RCC 7860 (cell line): ENCODE results near the gene TRPM6.
"Not testable (repeated sequence)": the region's sequence is repeated elsewhere in the genome, so short reads cannot be mapped to it uniquely, and the experiment has no call there.

ENCODE experiments used
- DNase-seq: peaks from one replicate; pipeline ENCODE4 v3.0.0-alpha.2; 2015; ENCODE audit warnings: low spot score
- FAIRE-seq: peaks from 2 replicates; lab custom pipeline; 2012; peaks lifted over from hg19 to GRCh38; lab: Jason Lieb, UNC

TRPM6 gene, protein sequence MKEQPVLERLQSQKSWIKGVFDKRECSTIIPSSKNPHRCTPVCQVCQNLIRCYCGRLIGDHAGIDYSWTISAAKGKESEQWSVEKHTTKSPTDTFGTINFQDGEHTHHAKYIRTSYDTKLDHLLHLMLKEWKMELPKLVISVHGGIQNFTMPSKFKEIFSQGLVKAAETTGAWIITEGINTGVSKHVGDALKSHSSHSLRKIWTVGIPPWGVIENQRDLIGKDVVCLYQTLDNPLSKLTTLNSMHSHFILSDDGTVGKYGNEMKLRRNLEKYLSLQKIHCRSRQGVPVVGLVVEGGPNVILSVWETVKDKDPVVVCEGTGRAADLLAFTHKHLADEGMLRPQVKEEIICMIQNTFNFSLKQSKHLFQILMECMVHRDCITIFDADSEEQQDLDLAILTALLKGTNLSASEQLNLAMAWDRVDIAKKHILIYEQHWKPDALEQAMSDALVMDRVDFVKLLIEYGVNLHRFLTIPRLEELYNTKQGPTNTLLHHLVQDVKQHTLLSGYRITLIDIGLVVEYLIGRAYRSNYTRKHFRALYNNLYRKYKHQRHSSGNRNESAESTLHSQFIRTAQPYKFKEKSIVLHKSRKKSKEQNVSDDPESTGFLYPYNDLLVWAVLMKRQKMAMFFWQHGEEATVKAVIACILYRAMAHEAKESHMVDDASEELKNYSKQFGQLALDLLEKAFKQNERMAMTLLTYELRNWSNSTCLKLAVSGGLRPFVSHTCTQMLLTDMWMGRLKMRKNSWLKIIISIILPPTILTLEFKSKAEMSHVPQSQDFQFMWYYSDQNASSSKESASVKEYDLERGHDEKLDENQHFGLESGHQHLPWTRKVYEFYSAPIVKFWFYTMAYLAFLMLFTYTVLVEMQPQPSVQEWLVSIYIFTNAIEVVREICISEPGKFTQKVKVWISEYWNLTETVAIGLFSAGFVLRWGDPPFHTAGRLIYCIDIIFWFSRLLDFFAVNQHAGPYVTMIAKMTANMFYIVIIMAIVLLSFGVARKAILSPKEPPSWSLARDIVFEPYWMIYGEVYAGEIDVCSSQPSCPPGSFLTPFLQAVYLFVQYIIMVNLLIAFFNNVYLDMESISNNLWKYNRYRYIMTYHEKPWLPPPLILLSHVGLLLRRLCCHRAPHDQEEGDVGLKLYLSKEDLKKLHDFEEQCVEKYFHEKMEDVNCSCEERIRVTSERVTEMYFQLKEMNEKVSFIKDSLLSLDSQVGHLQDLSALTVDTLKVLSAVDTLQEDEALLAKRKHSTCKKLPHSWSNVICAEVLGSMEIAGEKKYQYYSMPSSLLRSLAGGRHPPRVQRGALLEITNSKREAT (N-terminal part only)

DNA sequence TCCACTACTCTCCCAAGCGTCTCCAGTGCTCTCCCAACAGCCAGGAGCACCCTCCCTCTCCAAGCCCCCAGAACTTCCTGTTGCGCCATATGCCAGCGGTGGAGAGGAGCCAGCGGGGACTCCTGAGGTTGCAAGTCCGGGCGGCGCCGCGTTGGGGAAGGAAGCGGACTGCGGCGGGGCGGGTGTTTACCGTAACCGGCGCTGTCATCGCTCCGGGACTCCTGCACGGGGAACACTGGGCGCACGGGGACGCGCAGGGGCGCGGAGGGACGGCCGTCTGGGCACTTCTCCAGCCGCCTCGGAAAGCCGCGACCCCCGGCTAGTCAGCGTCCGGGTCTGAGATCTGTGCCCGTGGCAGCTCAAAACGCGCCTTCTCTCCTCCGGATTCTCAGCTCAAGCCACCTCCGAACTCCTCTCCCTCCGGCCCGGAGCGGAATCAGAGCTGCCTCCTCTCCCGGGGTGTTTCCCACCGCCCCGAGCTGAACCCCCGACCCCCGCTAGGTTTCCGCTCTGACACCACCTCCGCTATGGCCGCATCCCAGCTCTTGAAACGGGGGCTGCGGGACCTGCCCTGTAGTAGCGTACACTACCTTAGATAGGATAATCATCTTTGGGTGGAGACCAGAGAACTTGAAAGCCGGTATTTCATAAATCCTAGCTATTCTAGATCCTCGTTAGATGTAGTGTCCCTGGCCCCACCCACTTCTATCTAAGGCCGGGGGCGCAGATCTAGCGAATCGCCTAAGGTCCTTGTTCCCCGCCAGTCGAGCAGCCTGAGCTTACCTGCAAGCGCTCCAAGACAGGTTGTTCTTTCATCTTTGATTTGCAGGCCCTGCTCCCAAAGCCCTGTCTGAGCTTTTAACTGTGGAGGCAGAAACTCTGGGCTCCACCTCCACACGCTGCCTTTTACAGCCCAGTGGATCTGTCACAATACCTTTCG is at the start of gene TRPM6:
TSS of gene TRPM6 (minus strand) at position 881 of the 940 bp plus-strand sequence. CDS start at position 816, 65 bp downstream.
- no peak for DNase-seq
- no peak for FAIRE-seq

DNA sequence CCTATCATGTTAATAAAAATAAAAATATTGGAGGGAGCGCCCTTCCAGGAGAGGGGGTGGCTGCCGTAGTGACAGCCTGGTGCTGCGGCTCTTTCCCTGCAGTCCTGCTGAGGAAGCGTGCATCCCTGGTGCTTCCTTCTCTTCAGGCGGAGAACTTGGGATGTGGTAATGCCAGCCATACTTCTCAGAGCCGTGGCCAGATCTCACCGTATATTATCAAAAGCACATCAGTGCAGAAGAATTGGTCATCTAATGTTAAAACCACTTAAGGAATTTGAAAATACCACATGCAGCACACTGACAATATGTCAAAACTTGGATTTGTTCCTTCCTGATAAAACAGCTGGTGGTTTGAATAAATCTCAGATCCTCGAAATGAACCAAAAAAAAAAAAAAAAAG is 47.3 kb upstream of the TRPM6 start:
- no peak for FAIRE-seq

DNA sequence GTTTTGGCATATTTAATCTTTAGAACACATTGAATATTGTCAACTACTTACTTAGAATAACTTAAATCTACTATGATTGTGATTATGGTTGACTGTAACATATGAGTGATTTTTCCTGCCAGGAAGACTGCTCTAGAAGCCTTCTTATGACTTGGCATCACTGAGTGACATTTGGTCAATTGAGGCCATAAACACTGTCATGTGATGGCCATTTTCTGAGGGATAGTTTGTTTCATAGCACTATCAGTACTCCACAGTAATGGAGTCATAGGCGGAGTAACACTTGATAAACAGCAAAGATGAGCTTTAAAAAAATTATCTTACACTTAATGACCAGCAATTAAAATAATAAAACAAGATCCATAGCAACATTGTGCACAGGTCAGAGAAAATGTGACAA is 34.0 kb upstream of the TRPM6 start:
- FAIRE-seq (no peak), DNase-seq (no peak)

More for the DNA sequence above, 47.3 kb upstream of the TRPM6 start:
- DNase-seq = no peak

DNA sequence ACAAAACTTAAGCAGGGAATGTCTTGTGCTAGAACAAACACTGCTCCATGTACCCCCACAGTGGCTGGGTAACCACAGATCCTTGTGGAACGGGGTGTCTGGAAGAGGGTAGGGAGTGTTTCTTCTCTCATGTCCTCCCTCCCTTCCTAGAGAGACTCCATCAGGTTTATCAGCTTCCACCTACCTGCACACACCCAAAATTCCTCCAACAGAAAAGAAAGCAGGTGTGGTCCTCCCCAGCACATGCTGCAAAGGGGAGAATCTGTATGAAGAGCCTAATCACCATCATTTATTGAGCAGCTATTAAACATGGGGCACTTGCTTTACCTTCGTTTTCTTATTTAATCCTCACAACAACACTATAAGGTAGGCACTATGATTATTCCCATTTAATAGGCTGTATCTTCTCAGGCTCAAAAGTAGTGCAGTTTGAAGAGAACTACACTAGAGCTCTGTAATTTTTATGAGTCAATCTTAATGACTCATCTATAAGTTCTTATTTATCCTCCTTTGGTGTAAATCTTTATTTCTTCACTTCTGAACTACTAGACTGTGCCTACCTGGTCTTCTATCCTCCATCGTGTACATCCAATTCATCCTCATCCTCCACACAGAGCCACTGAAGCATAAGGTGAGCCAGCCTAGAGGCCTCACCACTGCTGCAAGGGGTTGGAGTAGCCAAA is 33.4 kb upstream of the TRPM6 start:
- DNase-seq = no peak
- no peak for FAIRE-seq

DNA sequence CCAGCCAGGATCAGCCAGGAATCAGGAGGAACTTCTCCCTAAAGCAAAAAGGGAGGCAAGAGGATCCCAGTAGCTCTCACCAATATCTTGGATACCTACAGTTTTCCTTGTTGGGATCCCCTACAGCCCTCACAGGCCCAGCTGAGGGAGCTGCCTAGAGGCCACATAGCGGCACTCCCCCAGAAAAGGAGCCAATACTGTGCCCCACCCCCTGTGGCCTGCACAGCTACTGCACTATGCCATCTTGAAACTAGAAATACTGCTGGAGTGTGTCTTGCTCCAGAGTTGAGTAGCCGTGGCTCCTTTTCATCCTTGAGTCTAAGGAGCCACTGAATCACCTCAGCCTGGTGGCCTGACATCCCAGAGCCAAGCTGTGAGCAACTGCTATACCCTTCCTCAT is 22.3 kb upstream of the TRPM6 start:
- DNase-seq (no peak), FAIRE-seq (no peak)

DNA sequence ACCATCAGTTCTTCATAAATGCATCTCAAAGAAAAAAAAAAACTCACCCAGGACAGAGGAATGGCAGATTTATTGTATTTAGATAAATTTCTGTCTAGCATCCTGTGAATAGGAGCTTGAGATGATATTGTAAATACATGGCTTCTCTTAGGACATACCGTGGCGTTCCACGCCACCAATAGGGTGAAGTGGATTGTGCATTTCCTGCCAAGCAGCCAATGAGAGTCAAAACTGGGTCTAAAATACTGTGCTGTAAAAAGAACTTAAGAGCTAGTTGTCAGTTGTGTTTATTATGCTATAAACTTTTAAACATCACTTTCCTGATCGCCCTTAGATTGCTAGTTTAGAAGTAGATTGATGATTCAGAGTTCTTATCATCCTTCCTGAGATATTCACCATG is 20.9 kb upstream of the TRPM6 start:
- DNase-seq (no peak), FAIRE-seq (no peak)

DNA sequence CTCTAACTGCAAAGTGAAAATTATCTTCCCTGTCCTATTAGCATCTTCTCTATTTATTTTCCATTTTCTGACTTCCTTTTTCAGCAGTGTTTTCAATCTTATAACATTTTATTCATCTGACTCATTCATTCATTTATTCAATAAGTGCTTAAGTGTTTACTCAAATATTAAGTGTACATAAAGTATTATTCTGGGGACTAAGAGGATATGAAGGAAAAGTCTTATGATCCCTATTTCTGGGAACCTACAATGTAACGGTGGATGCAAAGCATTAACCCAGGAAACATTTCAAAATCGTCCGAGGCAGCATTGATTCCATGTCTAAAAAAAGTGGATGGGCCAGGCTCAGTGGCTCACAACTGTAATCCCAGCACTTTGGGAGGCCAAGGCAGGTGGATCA is 19.4 kb upstream of the TRPM6 start:
- FAIRE-seq (no peak), DNase-seq (no peak)

DNA sequence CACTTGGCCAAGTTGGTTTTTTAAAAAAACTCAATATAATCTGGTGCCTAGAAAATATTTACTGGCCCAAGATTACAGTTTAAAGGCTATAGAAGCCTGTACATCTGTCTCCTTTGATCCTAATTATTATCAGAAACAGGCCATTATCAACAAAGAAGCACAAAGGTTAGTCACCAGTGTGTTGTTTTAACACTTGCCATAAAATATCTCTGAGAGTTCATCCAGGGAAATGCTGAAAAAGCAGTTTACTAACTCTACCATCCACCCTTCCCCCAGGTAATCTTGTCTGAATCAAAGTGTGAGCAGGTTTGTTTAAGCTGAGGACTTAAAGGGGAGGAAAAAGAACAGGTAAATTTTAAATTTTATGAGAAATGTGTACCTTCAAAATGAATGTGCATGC is 13.3 kb upstream of the TRPM6 start:
- FAIRE-seq (no peak), DNase-seq (no peak)

DNA sequence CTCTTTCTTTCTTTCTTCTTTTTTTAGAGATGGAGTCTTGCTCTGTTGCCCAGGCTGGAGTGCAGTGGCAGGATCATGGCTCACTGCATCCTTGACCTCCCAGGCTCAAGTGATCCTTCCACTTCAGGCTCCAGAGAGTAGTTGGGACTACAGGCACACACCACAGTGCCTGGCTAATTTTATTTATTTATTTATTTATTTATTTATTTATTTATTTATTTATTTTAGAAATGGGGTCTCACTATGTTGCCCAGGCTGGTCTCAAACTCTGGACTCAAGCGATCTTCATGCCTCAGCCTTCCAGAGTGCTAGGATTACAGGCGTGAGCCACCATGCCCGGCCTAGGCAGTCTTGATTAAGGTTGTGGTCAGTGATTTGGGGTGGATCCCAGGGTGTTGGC is 728 bp upstream of the TRPM6 start:
- not testable (repeated sequence) for FAIRE-seq, DNase-seq

DNA sequence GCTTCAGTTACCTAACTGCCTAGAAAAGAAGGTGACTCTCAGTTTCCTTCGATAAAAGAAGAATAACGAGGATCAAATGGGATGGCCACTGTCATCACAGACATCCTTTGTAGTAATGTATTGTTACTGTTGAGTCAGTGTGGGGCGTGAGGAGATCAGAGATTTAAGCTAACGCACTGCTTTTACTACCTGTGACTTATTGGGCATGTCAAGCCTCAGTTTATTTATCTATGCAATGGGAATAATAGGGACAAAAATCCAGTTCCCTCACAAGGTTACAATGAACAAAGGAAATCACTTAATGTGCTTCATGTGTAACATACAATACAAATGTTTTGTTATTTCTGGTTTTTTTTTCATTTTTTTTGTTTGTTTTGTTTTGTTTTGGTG is 255 bp upstream of the TRPM6 start:
- FAIRE-seq (no peak), DNase-seq (no peak)

DNA sequence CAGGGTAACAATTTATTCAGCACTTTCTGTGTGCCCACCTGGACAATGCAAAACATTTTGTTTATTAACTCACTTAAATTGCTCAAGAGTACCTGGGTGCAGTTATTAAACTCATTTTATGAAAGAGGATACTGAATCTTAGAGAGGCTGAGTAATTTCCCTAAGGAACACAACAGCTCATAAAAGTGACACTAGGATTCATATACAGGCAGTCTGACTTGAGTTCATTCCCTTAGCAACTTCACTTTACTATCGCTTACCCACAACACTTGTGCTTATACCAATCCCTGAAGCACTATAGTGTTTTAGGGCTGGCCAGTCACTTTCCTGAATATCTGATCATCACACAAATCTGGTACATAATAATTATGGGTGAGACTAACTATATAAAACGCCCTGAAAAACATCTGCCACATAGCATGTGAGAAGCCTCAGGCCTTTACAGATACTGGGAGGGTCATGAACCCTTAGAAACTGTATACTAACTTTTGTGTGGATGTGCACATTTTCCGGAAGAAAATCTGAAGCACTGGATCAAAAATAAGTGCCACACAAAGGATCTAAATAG is 11.3 kb downstream of the TRPM6 start:
- no peak for FAIRE-seq
- DNase-seq = no peak

DNA sequence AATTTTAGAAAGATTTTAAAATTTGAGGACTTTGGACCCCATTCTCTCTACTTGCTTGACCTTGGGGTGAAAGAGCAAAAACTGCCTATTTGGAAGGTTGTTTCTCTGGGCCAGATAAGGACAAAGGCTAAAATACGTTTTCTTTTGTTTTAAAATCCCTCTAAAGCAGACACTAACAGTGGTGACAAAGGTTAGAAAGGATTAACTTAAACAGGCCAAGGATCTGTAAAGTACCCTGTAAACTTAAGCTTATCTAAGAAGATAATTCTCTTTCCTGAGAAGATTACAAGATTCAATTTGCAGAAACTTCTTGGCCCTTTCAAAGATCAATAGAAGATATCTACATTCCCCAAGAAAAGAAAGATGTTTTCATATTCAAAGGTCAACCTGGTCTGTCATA is 12.1 kb downstream of the TRPM6 start:
- FAIRE-seq (no peak), DNase-seq (no peak)

DNA sequence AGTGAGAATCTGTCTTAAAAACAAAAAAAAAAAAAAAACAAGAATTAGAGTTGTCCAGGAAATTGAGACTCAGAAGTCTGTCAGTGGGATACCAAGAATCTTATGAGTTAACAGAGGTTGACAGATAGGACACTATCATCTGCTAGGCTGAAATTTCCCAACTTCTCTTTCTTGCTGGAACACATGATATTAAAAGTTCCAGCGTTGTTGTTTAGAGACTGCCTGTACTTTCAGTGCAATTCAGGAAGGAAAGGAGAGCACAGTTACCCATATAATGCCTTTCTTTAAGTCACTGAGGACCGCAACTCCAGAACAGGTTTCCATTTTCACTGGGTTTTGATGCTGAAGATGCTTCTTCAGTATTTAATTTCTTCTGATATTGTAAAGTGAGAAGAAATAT is 13.5 kb downstream of the TRPM6 start:
- FAIRE-seq (no peak), DNase-seq (no peak)

DNA sequence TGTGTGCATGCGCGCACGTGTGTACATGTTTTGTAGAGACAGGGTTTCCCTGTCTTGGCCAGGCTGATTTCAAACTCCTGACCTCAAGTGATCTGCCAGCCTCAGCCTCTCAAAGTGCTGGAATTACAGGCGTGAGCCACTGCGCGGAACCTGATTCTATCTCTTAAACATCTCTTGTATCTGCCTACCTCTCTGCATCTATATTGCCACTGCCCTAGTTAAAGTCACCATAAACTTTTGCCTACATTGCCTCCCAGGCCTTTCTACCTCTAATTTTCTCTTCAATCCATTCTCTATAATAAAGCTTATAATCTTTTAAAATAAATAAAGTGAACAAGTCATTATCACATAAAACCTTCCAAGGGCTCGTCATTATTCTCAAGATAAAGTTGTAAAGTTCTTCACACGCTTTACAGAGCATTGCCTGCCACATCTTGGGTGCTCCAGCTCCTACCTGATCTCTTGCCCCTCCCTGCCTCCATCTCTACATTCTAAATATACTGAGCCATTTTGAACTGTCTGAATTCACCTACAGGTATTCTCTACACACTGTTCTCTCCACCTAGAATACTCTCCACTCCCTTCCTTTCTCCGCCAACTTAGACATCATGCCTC is 15.0 kb downstream of the TRPM6 start:
- FAIRE-seq (no peak), DNase-seq (no peak)

DNA sequence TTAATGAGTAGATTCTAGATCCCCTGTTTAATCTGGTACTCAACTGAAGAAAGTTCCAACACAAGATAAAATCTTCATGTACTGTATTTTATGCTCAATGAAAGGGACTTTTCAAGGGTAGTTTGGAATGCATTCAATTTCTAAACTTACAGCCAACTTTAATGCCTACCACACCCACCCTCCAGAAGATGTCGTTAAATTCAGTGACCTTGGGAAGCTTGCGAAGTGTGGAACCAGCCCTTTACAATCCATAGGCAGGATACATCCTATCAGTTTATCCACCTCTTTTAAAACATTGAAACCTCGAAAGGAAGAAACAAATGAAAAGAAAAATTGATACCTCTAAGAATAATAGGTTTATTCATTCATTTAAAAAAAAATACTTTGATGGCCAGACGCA is 20.2 kb downstream of the TRPM6 start:
- no peak for FAIRE-seq
- no peak for DNase-seq

DNA sequence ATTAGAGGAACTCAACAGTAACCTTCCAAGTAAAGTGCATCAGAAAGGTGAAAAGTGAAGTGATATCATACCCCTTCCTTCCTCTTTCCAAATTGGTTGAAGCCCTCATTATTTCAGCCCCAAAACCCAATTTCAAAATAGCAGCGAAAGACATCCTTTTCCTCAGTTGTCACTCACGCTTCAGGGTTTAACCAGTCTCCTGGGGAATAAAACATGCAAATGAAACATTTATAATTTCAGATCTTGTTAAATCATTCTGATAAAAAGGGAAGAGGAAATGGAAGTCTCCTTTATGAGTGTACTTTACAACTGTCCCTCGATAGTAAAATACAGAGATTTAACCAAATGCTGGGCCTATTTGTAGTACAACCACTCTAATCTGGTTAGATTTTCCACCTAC is 22.5 kb downstream of the TRPM6 start:
- no peak for DNase-seq
- no peak for FAIRE-seq

DNA sequence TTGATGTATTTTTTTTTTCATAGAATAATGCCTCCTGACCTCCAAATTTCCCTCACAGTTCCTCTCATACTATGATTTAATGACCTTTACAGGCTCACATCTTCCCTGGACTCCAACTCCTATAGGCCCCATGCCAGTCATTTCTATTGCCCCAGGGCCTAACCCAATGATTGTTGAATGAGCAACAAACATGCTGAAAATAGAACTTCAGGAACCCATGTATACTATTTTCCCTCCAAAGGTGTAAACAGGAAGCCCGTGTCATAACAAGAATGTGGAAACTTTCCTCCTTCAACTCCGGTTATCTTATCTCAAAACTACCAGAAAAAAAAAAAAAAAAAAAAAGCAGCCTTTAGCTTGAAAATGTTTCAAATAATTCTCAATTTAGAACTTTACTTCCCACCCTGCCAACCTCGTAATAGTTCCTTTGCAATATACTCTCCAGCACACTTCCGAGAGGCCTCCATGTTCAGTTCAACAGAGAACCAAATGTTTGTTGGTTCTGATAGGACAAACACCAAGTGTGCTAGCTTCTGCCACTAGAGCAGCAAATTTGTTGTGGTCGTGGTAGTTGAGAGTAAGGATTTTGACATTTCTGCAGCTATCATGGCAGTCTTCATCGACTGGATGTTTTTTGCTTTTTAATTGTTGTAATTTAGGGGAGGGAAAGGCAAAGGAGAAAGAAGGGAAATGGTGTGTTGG is 25.8 kb downstream of the TRPM6 start:
- no peak for FAIRE-seq

DNA sequence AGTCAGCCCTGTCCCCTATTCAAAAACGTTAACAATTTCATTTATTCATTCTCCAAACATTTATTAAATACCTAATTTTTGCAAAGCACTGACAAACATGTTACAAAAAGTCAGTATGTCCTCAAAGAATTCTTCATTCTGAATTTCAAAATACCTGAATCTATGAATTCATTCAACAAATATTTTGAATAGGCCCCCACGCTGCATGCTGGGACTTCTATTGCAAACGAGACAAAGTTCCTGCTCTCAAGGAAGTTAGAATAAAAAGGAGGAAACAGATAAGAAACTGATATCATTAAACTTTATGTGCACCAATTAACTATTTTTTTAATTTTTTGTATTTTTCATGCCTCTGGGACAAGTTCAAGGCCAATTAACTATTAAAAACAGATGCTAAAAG is 26.6 kb downstream of the TRPM6 start:
- FAIRE-seq = no peak
- no peak for DNase-seq

More for the DNA sequence above, 25.8 kb downstream of the TRPM6 start:
- DNase-seq = no peak
